COLO829 (cell line): ENCODE data around the gene CAV1.
A peak's percentile ranks its signal among the peaks of the same experiment; 100 is the strongest.

ENCODE experiments used
- DNase-seq: peaks from one replicate; pipeline ENCODE4 v3.0.0; 2012; ENCODE audit warnings: low spot score

CAV1 gene

GRCh38 chr7:116532102-116532688 is 7.4 kb downstream of the CAV1 start:
- DNase-seq: no peak

GRCh38 chr7:116534790-116535189 is 10.0 kb downstream of the CAV1 start:
- no peak for DNase-seq

- DNase-seq: no peak
Measured at GRCh38 chr7:116535416-116535815, 10.6 kb downstream of the CAV1 start.

GRCh38 chr7:116538138-116538537 is 13.3 kb downstream of the CAV1 start:
- DNase-seq: no peak

GRCh38 chr7:116539879-116540278 is 15.0 kb downstream of the CAV1 start:
- DNase-seq: no peak

- no peak for DNase-seq
Measured at GRCh38 chr7:116540743-116541142, 15.9 kb downstream of the CAV1 start.

GRCh38 chr7:116541951-116542350 is 17.1 kb downstream of the CAV1 start:
- DNase-seq: no peak

GRCh38 chr7:116542618-116543017 is 17.8 kb downstream of the CAV1 start:
- no peak for DNase-seq

- no peak for DNase-seq
Measured at GRCh38 chr7:116543664-116544063, 18.8 kb downstream of the CAV1 start.

- DNase-seq: no peak
Measured at GRCh38 chr7:116544487-116544886, 19.7 kb downstream of the CAV1 start.

GRCh38 chr7:116545411-116545993 is 20.7 kb downstream of the CAV1 start:
- DNase-seq: peak; percentile 75

- DNase-seq: no peak
Measured at GRCh38 chr7:116546054-116546453, 21.2 kb downstream of the CAV1 start.

GRCh38 chr7:116546916-116547315 is 22.1 kb downstream of the CAV1 start:
- DNase-seq: no peak

- DNase-seq: no peak
Measured at GRCh38 chr7:116547347-116547746, 22.5 kb downstream of the CAV1 start.

- no peak for DNase-seq
Measured at GRCh38 chr7:116548506-116548905, 23.7 kb downstream of the CAV1 start.

GRCh38 chr7:116549370-116549769 is 24.5 kb downstream of the CAV1 start:
- no peak for DNase-seq

GRCh38 chr7:116551692-116552091 is 26.9 kb downstream of the CAV1 start:
- no peak for DNase-seq

GRCh38 chr7:116552602-116553001 is 27.8 kb downstream of the CAV1 start:
- DNase-seq: no peak

- DNase-seq: no peak
Measured at GRCh38 chr7:116553168-116553964, 28.5 kb downstream of the CAV1 start.

GRCh38 chr7:116554436-116554835 is 29.6 kb downstream of the CAV1 start:
- no peak for DNase-seq

GRCh38 chr7:116554911-116555310 is 30.1 kb downstream of the CAV1 start:
- no peak for DNase-seq

- no peak for DNase-seq
Measured at GRCh38 chr7:116557066-116557585, 32.3 kb downstream of the CAV1 start.

- DNase-seq: no peak
Measured at GRCh38 chr7:116557901-116558300, 33.1 kb downstream of the CAV1 start.
